Kidney capillary endothelial cell (primary cell): ENCODE results near the gene ACTN3.

ENCODE experiments used
- DNase-seq: peaks from one replicate; pipeline ENCODE4 v3.0.0-alpha.2; 2018; ENCODE audit warnings: low spot score

The ACTN3 gene

GRCh38 chr11:66545701-66546367 is 869 bp upstream of the ACTN3 start, which contains the start of gene ZDHHC24:
Gene ZDHHC24 (minus strand): TSS chr11:66546048. CDS start chr11:66546003, 45 bp downstream.
- DNase-seq, result peak; percentile 86

- DNase-seq, result no peak
Observed at GRCh38 chr11:66546966-66547661, 411 bp downstream of the ACTN3 start.

- DNase-seq, result no peak
Observed at GRCh38 chr11:66547662-66548009, 933 bp downstream of the ACTN3 start.

GRCh38 chr11:66548041-66548440 is 1.3 kb downstream of the ACTN3 start:
- no peak for DNase-seq

- no peak for DNase-seq
Observed at GRCh38 chr11:66548774-66549630, 2.3 kb downstream of the ACTN3 start.

- DNase-seq, result no peak
Observed at GRCh38 chr11:66549696-66550095, 3.0 kb downstream of the ACTN3 start.

GRCh38 chr11:66550887-66551286 is 4.2 kb downstream of the ACTN3 start:
- DNase-seq, result no peak

- DNase-seq, result no peak
Observed at GRCh38 chr11:66554602-66555001, 7.9 kb downstream of the ACTN3 start.

GRCh38 chr11:66555416-66555815 is 8.7 kb downstream of the ACTN3 start:
- DNase-seq, result no peak

- DNase-seq, result no peak
Observed at GRCh38 chr11:66556086-66556485, 9.4 kb downstream of the ACTN3 start.

GRCh38 chr11:66557733-66558326 is 11.1 kb downstream of the ACTN3 start:
- DNase-seq, result no peak

GRCh38 chr11:66559142-66559865 is 12.6 kb downstream of the ACTN3 start:
- no peak for DNase-seq

GRCh38 chr11:66559866-66560676 is 13.4 kb downstream of the ACTN3 start:
- DNase-seq, result no peak

- DNase-seq, result no peak
Observed at GRCh38 chr11:66561178-66561974, 14.7 kb downstream of the ACTN3 start.

GRCh38 chr11:66561975-66562248 is 15.2 kb downstream of the ACTN3 start:
- no peak for DNase-seq

GRCh38 chr11:66562275-66562674 is 15.6 kb downstream of the ACTN3 start:
- DNase-seq, result no peak

- DNase-seq, result no peak
Observed at GRCh38 chr11:66562907-66563583, 16.3 kb downstream of the ACTN3 start.

GRCh38 chr11:66563832-66564231 is 17.1 kb downstream of the ACTN3 start:
- DNase-seq, result no peak

- no peak for DNase-seq
Observed at GRCh38 chr11:66564538-66564937, 17.8 kb downstream of the ACTN3 start.

- DNase-seq, result no peak
Observed at GRCh38 chr11:66564984-66565383, 18.3 kb downstream of the ACTN3 start.
